HepG2 (cell line): ENCODE results near the gene NEAT1. TPM values are rescaled to one million over a fixed set of nuclear protein-coding genes. Genes with fewer than 3 reads are reported as not detected.

Experiments used
- CAMTA2 ChIP-seq: sonication (generic); formaldehyde crosslinking; IDR thresholded peaks from 2 replicates; pipeline ENCODE4 v1.4.0; 2020; ENCODE audit warnings: mild to moderate bottlenecking, missing genetic modification reagents, borderline replicate concordance
- CSRNP2 ChIP-seq: sonication (generic); formaldehyde crosslinking; conservative IDR thresholded peaks from 2 replicates; pipeline ENCODE4 v1.8.0; 2022; ENCODE audit warnings: low read depth, missing genetic modification reagents
- FOSL1 ChIP-seq: sonication (generic); formaldehyde crosslinking; IDR thresholded peaks from 2 replicates; pipeline ENCODE4 v1.9.0; 2021; ENCODE audit warnings: missing genetic modification reagents, borderline replicate concordance
- HOXA9 ChIP-seq: sonication (generic); formaldehyde crosslinking; IDR thresholded peaks from 2 replicates; pipeline ENCODE4 v1.8.1; 2022; ENCODE audit warnings: missing genetic modification reagents, mild to moderate bottlenecking, moderate library complexity, borderline replicate concordance
- MED13 ChIP-seq: sonication (generic); formaldehyde crosslinking; IDR thresholded peaks from 2 replicates; pipeline ENCODE4 v1.5.0; 2020; ENCODE audit warnings: missing genetic modification reagents
- NFE2 ChIP-seq: sonication (generic); formaldehyde crosslinking; IDR thresholded peaks from 2 replicates; pipeline ENCODE4 v1.4.0; 2020; ENCODE audit warnings: missing genetic modification reagents
- SP2 ChIP-seq: sonication (generic); formaldehyde crosslinking; IDR thresholded peaks from 2 replicates; pipeline ENCODE4 v1.5.1; 2020; ENCODE audit warnings: mild to moderate bottlenecking, missing genetic modification reagents
- YEATS2 ChIP-seq: sonication (generic); formaldehyde crosslinking; IDR thresholded peaks from 2 replicates; pipeline ENCODE4 v1.4.0; 2020; ENCODE audit warnings: missing genetic modification reagents, borderline replicate concordance
- ZBTB39 ChIP-seq: sonication (generic); formaldehyde crosslinking; IDR thresholded peaks from 2 replicates; pipeline ENCODE4 v1.5.0; 2020; ENCODE audit warnings: missing genetic modification reagents
- ZNF101 ChIP-seq: sonication (generic); formaldehyde crosslinking; IDR thresholded peaks from 2 replicates; pipeline ENCODE4 v1.4.0; 2020; ENCODE audit warnings: mild to moderate bottlenecking, low read depth, missing genetic modification reagents, borderline replicate concordance
- ZNF230 ChIP-seq: sonication (generic); formaldehyde crosslinking; IDR thresholded peaks from 2 replicates; pipeline ENCODE4 v1.4.0; 2020; ENCODE audit warnings: mild to moderate bottlenecking, missing genetic modification reagents
- ZNF318 ChIP-seq: sonication (generic); formaldehyde crosslinking; IDR thresholded peaks from 2 replicates; pipeline ENCODE4 v1.4.0; 2020; ENCODE audit warnings: mild to moderate bottlenecking, missing genetic modification reagents
- ZNF33A ChIP-seq: sonication (generic); formaldehyde crosslinking; IDR thresholded peaks from 2 replicates; pipeline ENCODE4 v1.5.1; 2020; ENCODE audit warnings: missing genetic modification reagents, mild to moderate bottlenecking, moderate library complexity, borderline replicate concordance
- ZNF678 ChIP-seq: sonication (generic); formaldehyde crosslinking; IDR thresholded peaks from 2 replicates; pipeline ENCODE4 v1.4.0; 2020; ENCODE audit warnings: mild to moderate bottlenecking, missing genetic modification reagents
- ZNF766 ChIP-seq: sonication (generic); formaldehyde crosslinking; IDR thresholded peaks from 2 replicates; pipeline ENCODE4 v1.5.0; 2020; ENCODE audit warnings: missing genetic modification reagents, borderline replicate concordance
- polyA plus RNA-seq, 8 experiments: library from polyadenylated mRNA; depleted of rRNA in 3 of 8; stranded (reverse) in 7 of 8; unstranded in 1 of 8; fragments of >200 nt; fragmentation: Illumina TruSeq in 4 of 8; extraction: Trizol in 4 of 8; gene quantifications; 2 replicates each; pipeline versions ENCODE4 v1.2.1 to v1.2.3, GENCODE V29; 2011 to 2016; ENCODE audit warnings: low read depth in 4 of 8, missing spikeins in 1 of 8, mixed read lengths in 1 of 8; ENCODE audit not compliant: insufficient read depth in 1 of 8
- total RNA-seq, 5 experiments: library from RNA; depleted of rRNA; stranded (reverse); fragments of >200 nt; fragmentation: Illumina TruSeq; extraction: Trizol; gene quantifications; 2 replicates each; pipeline ENCODE4 v1.2.3, GENCODE V29; 2016; ENCODE audit warnings: low read depth in 1 of 5

NEAT1 gene
- total and polyA plus RNA-seq, 2 of the 13 experiments (the other 11 are each of a cell fraction or from before 2014, with no cell fraction given) = 20.5 to 41.2 TPM

GRCh38 chr11:65477149-65477965 is 54.8 kb downstream of the NEAT1 start (continued):
- TF ChIP-seq ZBTB39 (CRISPR knock-in tag) (no peak; the same call in 1 of the 2 replicates), ZNF230 (CRISPR knock-in tag) (peak; percentile 35; the same call in 1 of the 2 replicates), FOSL1 (CRISPR knock-in tag) (peak; percentile 93), ZNF101 (CRISPR knock-in tag) (no peak), CSRNP2 (no peak), ZNF318 (CRISPR knock-in tag) (no peak), HOXA9 (CRISPR knock-in tag) (no peak), MED13 (peak; percentile 75), ZNF33A (CRISPR knock-in tag) (no peak), SP2 (CRISPR knock-in tag) (peak; percentile 49; the same call in 1 of the 2 replicates), ZNF678 (CRISPR knock-in tag) (no peak; the same call in 1 of the 2 replicates), NFE2 (CRISPR knock-in tag) (no peak), ZNF766 (CRISPR knock-in tag) (no peak), YEATS2 (CRISPR knock-in tag) (peak; percentile 87), CAMTA2 (CRISPR knock-in tag) (0 out of 2 replicates have a peak, but pooled peaks have one; percentile 49)
